ENCODE results near the gene CHTF18.

CHTF18 gene

DNA sequence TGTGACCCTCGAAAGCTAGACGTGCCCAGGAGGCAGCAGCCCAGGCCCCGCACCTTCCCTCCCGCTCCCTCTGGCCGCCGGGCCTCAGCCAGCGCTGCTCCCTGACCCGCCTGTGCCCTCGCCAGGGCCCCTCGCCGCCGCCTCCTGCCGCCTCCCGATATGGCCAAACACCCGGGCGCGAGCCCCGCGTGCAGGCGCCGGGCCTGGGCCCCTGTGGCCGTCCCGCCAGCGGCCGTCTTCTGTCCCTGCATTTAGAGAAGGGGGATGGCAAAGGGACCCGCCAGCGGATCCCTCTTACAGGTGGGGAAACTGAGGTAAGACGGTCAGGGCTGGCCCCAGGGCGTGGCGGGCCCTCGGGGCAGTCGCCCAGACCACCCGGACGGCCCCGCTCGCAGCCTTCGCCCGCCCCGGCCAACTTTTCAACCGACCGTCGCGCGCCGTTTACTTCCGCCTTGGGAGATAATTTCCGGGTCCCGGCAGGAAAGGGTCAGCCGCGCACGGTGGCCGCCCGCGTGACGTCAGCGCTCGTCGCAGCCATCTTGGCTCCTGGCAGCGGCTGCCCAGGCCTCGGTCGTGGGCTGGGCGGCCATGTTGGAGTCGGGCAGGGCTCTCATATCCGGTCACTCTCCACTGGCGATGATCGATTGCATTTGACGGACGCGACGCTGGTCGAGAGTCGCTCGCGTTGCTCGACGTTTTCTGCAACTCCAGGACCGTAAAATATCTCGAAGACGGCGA lies 19.1 kb downstream of the CHTF18 start (continued):
- TF ChIP-seq, protein P1, sequence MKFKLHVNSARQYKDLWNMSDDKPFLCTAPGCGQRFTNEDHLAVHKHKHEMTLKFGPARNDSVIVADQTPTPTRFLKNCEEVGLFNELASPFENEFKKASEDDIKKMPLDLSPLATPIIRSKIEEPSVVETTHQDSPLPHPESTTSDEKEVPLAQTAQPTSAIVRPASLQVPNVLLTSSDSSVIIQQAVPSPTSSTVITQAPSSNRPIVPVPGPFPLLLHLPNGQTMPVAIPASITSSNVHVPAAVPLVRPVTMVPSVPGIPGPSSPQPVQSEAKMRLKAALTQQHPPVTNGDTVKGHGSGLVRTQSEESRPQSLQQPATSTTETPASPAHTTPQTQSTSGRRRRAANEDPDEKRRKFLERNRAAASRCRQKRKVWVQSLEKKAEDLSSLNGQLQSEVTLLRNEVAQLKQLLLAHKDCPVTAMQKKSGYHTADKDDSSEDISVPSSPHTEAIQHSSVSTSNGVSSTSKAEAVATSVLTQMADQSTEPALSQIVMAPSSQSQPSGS (tag by site-specific recombination; IDR thresholded peaks at IDR 0.05; ENCODE audit: low read depth) = peak; percentile 96
- no peak for TF ChIP-seq ZNF133 (tag by site-specific recombination; IDR thresholded peaks at IDR 0.05)
- no peak for TF ChIP-seq ZNF544 (tag by site-specific recombination; IDR thresholded peaks at IDR 0.05)
- TF ChIP-seq ZNF610 (tag by site-specific recombination; IDR thresholded peaks at IDR 0.05; ENCODE audit: borderline replicate concordance) = peak; percentile 80; the same call in 1 of the 2 replicates
- TF ChIP-seq ZNF529 (tag by site-specific recombination; IDR thresholded peaks at IDR 0.05; ENCODE audit: insufficient replicate concordance) = no peak
- TF ChIP-seq ZNF433 (tag by site-specific recombination; IDR thresholded peaks at IDR 0.05; ENCODE audit: low read depth) = no peak
- no peak for TF ChIP-seq ZNF146 (tag by site-specific recombination; IDR thresholded peaks at IDR 0.05)
- 0 out of 2 replicates have a peak, but pooled peaks have one; percentile 40 for TF ChIP-seq KLF8 (tag by site-specific recombination; IDR thresholded peaks at IDR 0.05)
- TF ChIP-seq ZNF37A (tag by site-specific recombination; IDR thresholded peaks at IDR 0.05) = no peak
- TF ChIP-seq, protein P2, sequence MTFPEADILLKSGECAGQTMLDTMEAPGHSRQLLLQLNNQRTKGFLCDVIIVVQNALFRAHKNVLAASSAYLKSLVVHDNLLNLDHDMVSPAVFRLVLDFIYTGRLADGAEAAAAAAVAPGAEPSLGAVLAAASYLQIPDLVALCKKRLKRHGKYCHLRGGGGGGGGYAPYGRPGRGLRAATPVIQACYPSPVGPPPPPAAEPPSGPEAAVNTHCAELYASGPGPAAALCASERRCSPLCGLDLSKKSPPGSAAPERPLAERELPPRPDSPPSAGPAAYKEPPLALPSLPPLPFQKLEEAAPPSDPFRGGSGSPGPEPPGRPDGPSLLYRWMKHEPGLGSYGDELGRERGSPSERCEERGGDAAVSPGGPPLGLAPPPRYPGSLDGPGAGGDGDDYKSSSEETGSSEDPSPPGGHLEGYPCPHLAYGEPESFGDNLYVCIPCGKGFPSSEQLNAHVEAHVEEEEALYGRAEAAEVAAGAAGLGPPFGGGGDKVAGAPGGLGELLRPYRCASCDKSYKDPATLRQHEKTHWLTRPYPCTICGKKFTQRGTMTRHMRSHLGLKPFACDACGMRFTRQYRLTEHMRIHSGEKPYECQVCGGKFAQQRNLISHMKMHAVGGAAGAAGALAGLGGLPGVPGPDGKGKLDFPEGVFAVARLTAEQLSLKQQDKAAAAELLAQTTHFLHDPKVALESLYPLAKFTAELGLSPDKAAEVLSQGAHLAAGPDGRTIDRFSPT (tag by site-specific recombination; IDR thresholded peaks at IDR 0.05) = 0 out of 2 replicates have a peak, but pooled peaks have one; percentile 9
- no peak for TF ChIP-seq ZNF24 (tag by site-specific recombination; IDR thresholded peaks at IDR 0.05)
- TF ChIP-seq, protein P3, sequence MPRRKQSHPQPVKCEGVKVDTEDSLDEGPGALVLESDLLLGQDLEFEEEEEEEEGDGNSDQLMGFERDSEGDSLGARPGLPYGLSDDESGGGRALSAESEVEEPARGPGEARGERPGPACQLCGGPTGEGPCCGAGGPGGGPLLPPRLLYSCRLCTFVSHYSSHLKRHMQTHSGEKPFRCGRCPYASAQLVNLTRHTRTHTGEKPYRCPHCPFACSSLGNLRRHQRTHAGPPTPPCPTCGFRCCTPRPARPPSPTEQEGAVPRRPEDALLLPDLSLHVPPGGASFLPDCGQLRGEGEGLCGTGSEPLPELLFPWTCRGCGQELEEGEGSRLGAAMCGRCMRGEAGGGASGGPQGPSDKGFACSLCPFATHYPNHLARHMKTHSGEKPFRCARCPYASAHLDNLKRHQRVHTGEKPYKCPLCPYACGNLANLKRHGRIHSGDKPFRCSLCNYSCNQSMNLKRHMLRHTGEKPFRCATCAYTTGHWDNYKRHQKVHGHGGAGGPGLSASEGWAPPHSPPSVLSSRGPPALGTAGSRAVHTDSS (tag by site-specific recombination; IDR thresholded peaks at IDR 0.05) = no peak
- TF ChIP-seq, protein P4, sequence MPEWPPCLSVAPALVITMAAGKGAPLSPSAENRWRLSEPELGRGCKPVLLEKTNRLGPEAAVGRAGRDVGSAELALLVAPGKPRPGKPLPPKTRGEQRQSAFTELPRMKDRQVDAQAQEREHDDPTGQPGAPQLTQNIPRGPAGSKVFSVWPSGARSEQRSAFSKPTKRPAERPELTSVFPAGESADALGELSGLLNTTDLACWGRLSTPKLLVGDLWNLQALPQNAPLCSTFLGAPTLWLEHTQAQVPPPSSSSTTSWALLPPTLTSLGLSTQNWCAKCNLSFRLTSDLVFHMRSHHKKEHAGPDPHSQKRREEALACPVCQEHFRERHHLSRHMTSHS (tag by site-specific recombination; IDR thresholded peaks at IDR 0.05) = no peak
- TF ChIP-seq ZNF155 (tag by site-specific recombination; IDR thresholded peaks at IDR 0.05) = no peak
- TF ChIP-seq, protein P5, sequence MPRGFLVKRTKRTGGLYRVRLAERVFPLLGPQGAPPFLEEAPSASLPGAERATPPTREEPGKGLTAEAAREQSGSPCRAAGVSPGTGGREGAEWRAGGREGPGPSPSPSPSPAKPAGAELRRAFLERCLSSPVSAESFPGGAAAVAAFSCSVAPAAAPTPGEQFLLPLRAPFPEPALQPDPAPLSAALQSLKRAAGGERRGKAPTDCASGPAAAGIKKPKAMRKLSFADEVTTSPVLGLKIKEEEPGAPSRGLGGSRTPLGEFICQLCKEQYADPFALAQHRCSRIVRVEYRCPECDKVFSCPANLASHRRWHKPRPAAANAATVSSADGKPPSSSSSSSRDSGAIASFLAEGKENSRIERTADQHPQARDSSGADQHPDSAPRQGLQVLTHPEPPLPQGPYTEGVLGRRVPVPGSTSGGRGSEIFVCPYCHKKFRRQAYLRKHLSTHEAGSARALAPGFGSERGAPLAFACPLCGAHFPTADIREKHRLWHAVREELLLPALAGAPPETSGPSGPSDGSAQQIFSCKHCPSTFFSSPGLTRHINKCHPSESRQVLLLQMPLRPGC (tag by site-specific recombination; IDR thresholded peaks at IDR 0.05) = no peak; the same call in 1 of the 2 replicates
- TF ChIP-seq ZNF629 (tag by site-specific recombination; IDR thresholded peaks at IDR 0.05) = peak; percentile 100
- no peak for TF ChIP-seq ZNF623 (tag by site-specific recombination; IDR thresholded peaks at IDR 0.05)
- peak; percentile 61; the same call in 1 of the 2 replicates for TF ChIP-seq ZNF777 (tag by site-specific recombination; IDR thresholded peaks at IDR 0.05; ENCODE audit: borderline replicate concordance)
- TF ChIP-seq, protein P6, sequence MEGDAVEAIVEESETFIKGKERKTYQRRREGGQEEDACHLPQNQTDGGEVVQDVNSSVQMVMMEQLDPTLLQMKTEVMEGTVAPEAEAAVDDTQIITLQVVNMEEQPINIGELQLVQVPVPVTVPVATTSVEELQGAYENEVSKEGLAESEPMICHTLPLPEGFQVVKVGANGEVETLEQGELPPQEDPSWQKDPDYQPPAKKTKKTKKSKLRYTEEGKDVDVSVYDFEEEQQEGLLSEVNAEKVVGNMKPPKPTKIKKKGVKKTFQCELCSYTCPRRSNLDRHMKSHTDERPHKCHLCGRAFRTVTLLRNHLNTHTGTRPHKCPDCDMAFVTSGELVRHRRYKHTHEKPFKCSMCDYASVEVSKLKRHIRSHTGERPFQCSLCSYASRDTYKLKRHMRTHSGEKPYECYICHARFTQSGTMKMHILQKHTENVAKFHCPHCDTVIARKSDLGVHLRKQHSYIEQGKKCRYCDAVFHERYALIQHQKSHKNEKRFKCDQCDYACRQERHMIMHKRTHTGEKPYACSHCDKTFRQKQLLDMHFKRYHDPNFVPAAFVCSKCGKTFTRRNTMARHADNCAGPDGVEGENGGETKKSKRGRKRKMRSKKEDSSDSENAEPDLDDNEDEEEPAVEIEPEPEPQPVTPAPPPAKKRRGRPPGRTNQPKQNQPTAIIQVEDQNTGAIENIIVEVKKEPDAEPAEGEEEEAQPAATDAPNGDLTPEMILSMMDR (tag by site-specific recombination; IDR thresholded peaks at IDR 0.05) = no peak
- no peak for TF ChIP-seq ZNF785 (tag by site-specific recombination; IDR thresholded peaks at IDR 0.05)
- TF ChIP-seq, protein P7, sequence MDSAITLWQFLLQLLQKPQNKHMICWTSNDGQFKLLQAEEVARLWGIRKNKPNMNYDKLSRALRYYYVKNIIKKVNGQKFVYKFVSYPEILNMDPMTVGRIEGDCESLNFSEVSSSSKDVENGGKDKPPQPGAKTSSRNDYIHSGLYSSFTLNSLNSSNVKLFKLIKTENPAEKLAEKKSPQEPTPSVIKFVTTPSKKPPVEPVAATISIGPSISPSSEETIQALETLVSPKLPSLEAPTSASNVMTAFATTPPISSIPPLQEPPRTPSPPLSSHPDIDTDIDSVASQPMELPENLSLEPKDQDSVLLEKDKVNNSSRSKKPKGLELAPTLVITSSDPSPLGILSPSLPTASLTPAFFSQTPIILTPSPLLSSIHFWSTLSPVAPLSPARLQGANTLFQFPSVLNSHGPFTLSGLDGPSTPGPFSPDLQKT (IDR thresholded peaks at IDR 0.05; ENCODE audit: borderline replicate concordance, low read depth, low read length) = no peak
- TF ChIP-seq, protein P8, sequence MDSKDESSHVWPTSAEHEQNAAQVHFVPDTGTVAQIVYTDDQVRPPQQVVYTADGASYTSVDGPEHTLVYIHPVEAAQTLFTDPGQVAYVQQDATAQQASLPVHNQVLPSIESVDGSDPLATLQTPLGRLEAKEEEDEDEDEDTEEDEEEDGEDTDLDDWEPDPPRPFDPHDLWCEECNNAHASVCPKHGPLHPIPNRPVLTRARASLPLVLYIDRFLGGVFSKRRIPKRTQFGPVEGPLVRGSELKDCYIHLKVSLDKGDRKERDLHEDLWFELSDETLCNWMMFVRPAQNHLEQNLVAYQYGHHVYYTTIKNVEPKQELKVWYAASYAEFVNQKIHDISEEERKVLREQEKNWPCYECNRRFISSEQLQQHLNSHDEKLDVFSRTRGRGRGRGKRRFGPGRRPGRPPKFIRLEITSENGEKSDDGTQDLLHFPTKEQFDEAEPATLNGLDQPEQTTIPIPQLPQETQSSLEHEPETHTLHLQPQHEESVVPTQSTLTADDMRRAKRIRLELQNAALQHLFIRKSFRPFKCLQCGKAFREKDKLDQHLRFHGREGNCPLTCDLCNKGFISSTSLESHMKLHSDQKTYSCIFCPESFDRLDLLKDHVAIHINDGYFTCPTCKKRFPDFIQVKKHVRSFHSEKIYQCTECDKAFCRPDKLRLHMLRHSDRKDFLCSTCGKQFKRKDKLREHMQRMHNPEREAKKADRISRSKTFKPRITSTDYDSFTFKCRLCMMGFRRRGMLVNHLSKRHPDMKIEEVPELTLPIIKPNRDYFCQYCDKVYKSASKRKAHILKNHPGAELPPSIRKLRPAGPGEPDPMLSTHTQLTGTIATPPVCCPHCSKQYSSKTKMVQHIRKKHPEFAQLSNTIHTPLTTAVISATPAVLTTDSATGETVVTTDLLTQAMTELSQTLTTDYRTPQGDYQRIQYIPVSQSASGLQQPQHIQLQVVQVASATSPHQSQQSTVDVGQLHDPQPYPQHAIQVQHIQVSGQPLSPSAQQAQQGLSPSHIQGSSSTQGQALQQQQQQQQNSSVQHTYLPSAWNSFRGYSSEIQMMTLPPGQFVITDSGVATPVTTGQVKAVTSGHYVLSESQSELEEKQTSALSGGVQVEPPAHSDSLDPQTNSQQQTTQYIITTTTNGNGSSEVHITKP (tag by site-specific recombination; IDR thresholded peaks at IDR 0.05) = no peak
- TF ChIP-seq RBAK (tag by site-specific recombination; IDR thresholded peaks at IDR 0.05) = no peak
- no peak for TF ChIP-seq ZNF16 (tag by site-specific recombination; IDR thresholded peaks at IDR 0.05; ENCODE audit: low read depth)
- 0 out of 2 replicates have a peak, but pooled peaks have one; percentile 69 for TF ChIP-seq ZNF324 (tag by site-specific recombination; IDR thresholded peaks at IDR 0.05)
